Adrenal gland (tissue), 12 donors: Measurements from ENCODE around the gene IL25. TPM values are rescaled to one million over a fixed set of nuclear protein-coding genes. Genes with fewer than 3 reads are reported as not detected.

ENCODE experiments used
- DNase-seq, 7 donors: peaks; one replicate each; pipeline ENCODE4 v3.0.0-alpha.2; 2019 to 2020
- H3K27ac ChIP-seq, 5 donors: fragments of 200-600 bp; sonication (generic) in 4 of 5; 1 replicate in 3 of 5; 2 replicates in 2 of 5; pipeline versions ENCODE4 v1.5.1 to v1.8.0; 2016 to 2020; ENCODE audit warnings: mild to moderate bottlenecking in 1 of 5
- H3K27me3 ChIP-seq: fragments of 200-600 bp; 2 replicates; pipeline ENCODE4 v1.8.0; 2021
- H3K36me3 ChIP-seq, 2 donors: fragments of 200-600 bp; replicated peaks in 1 of 2; 1 replicate in 1 of 2; 2 replicates in 1 of 2; pipeline versions ENCODE4 v1.5.1 to v1.8.0; 2018 to 2022
- H3K4me1 ChIP-seq, 2 donors: fragments of 200-600 bp; replicated peaks in 1 of 2; 1 replicate in 1 of 2; 2 replicates in 1 of 2; pipeline versions ENCODE4 v1.5.1 to v1.8.0; 2018 to 2021
- H3K4me3 ChIP-seq, 4 donors: fragments of 200-600 bp; sonication (generic) in 3 of 4; one replicate each; pipeline ENCODE4 v1.5.1; 2016 to 2018
- H3K9me3 ChIP-seq, 3 donors: fragments of 200-600 bp; sonication (generic) in 1 of 3; replicated peaks in 1 of 3; 1 replicate in 2 of 3; 2 replicates in 1 of 3; pipeline versions ENCODE4 v1.5.1 to v1.8.0; 2016 to 2021
- CTCF ChIP-seq, 6 experiments: fragments of 450-650 bp in 4 of 6; fragments of 200-600 bp in 2 of 6; sonication (generic) in 1 of 6; IDR thresholded peaks; 1 replicate in 5 of 6; 2 replicates in 1 of 6; pipeline versions ENCODE4 v1.5.1 to v1.8.0; 2016 to 2021; ENCODE audit warnings: antibody characterized with exemption in 6 of 6, mild to moderate bottlenecking in 2 of 6, moderate library complexity in 1 of 6
- POLR2A ChIP-seq, 2 donors: fragments of 450-650 bp; IDR thresholded peaks; one replicate each; pipeline ENCODE4 v1.6.1; 2017; ENCODE audit warnings: antibody characterized with exemption in 2 of 2, mild to moderate bottlenecking in 2 of 2, moderate library complexity in 1 of 2
- WGBS, 4 donors: extraction: QIAGEN DNeasy Blood & Tissue Kit in 2 of 4; methylation state at CpG; one replicate each; pipeline versions ENCODE4 v1.1.5 to v1.1.7; 2013 to 2017; 5-methylcytosine and 5-hydroxymethylcytosine counted together
- intact Hi-C, 2 donors: fragments of 100-400 bp; cut with DNase I; formaldehyde crosslinking; loops; one replicate each; pipeline versions ENCODE4 v1.14.1 to v1.15.0; 2022 to 2023
- polyA plus RNA-seq, 3 donors: library from polyadenylated mRNA; stranded (reverse); fragments of 200-250 nt in 2 of 3; fragments of 350-450 nt in 1 of 3; fragmentation: Illumina TruSeq in 1 of 3; extraction: RNeasy Lipid Tissue Mini Kit (QIAGEN cat#74804) in 1 of 3; gene quantifications; one replicate each; pipeline ENCODE4 v1.2.3, GENCODE V29; 2013 to 2014
- total RNA-seq, 9 donors: library from RNA; depleted of rRNA in 4 of 9; stranded (reverse); fragments of >200 nt in 4 of 9; fragments of 120-200 nt in 1 of 9; fragmentation: NEBNext Ultra II Directional in 1 of 9; extraction: Animal tissue kit (Norgen Biotek cat#: 25700) in 1 of 9; gene quantifications; one replicate each; pipeline versions ENCODE4 v1.1.0 to v1.2.4, GENCODE V29; 2013 to 2023
- donor health status: healthy with polysubstance abuse.
- donor health status: Bipolar disorder and iron deficiency.
- donor health status: DM: yes; HTN: yes; CAD: no.
- donor health status: DM: no; HTN: no; CAD: no.
- donor health status: DM: no; HTN: no; CAD: no.
- donor health status: DM: yes; HTN: yes; CAD: no.

Gene IL25
- total and polyA plus RNA-seq, 12 donors, result 0.10 TPM; not detected in 11

GRCh38 chr14:23379366-23380196 is 7.0 kb downstream of the IL25 start:
- intact Hi-C loops, result loop anchor here in 1 of 2 donors (2.0 to 5.0 kb wide), 2 partner anchors 51 to 112 kb away; no protein-coding TSS in a partner anchor
- no peak overlapping the region for H3K4me3 ChIP-seq
- no peaks in the 10 kb centered on the region for H3K4me1 ChIP-seq
- WGBS, 4 donors, result 18 to 53% (median 41%) methylated on average over 3 to 12 of the region's 12 CpGs
- H3K36me3 ChIP-seq, result no peaks in the 10 kb centered on the region
- TF ChIP-seq POLR2A (IDR thresholded peaks at IDR 0.05) (no peak), CTCF (IDR thresholded peaks at IDR 0.05) (peak; percentile 68 to 87 (median 80))
- peak; percentile 33 to 63 (median 49) for DNase-seq
- H3K9me3 ChIP-seq, result no peaks in the 10 kb centered on the region
- H3K27me3 ChIP-seq, result no peaks in the 10 kb centered on the region
- H3K27ac ChIP-seq, result no peak overlapping the region

- Histone ChIP-seq H3K36me3 (no peaks in the 10 kb centered on the region), H3K4me3 (no peak overlapping the region), H3K27me3 (no peaks in the 10 kb centered on the region), H3K27ac (no peak overlapping the region), H3K9me3 (no peaks in the 10 kb centered on the region), H3K4me1 (no peaks in the 10 kb centered on the region)
- 45 to 68% (median 51%) methylated on average over 14 to 16 of the region's 16 CpGs for WGBS, 4 donors
- DNase-seq, result no peak
- intact Hi-C loops, result no loop called here
- TF ChIP-seq CTCF (IDR thresholded peaks at IDR 0.05) (no peak), POLR2A (IDR thresholded peaks at IDR 0.05) (no peak)
Observed at GRCh38 chr14:23380197-23380914, 7.7 kb downstream of the IL25 start.

DNA sequence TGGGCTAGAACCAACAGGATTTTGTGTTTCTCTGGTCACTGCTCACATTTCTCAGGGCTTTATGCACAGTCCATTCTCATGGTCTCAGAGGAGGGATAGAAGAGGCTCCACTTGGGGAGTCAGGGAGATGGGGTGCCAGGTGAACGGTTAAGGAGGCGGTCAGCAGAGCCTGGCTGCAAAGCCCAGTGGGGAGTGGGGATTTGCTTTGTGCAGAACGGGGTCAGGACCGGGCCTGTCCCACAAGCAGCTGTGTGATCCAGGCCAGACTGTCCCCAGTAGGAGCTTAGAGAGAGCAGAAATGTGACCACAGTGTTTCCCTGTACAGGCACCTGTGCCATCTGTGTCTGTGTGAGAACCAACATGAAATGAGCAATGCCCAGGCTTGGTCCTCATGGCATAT is 8.4 kb downstream of the IL25 start:
- H3K4me1 ChIP-seq, result no peaks in the 10 kb centered on the region
- 58 to 86% (median 68%) methylated on average over 4 of the region's 4 CpGs for whole genome bisulfite sequencing, 4 donors

More for the DNA sequence above, 8.4 kb downstream of the IL25 start:
- H3K36me3 ChIP-seq, result no peaks in the 10 kb centered on the region
- H3K27ac ChIP-seq, result no peak overlapping the region
- DNase-seq, result no peak
- H3K4me3 ChIP-seq, result no peak overlapping the region
- intact Hi-C loops, result no loop called here
- no peaks in the 10 kb centered on the region for H3K9me3 ChIP-seq
- TF ChIP-seq POLR2A (IDR thresholded peaks at IDR 0.05) (no peak), CTCF (IDR thresholded peaks at IDR 0.05) (no peak)
- no peaks in the 10 kb centered on the region for H3K27me3 ChIP-seq
